Aorta (tissue), 5 donors: ENCODE measurements around the gene DRD2. TPM values are rescaled to one million over a fixed set of nuclear protein-coding genes. Genes with fewer than 3 reads are reported as not detected.

Experiments used
- ATAC-seq: fragments of 200-7000 bp; cut with Tn5 transposase; one replicate; pipeline ENCODE4 v1.9.1; 2022; ENCODE audit warnings: moderate library complexity; ENCODE audit not compliant: low FRiP score
- DNase-seq, 2 donors: peaks; one replicate each; pipeline ENCODE4 v3.0.0-alpha.2; 2020
- H3K27ac ChIP-seq, 2 donors: one replicate each; pipeline ENCODE4 v1.5.1; 2013; ENCODE audit warnings: low read length in 2 of 2, mild to moderate bottlenecking in 2 of 2, moderate library complexity in 2 of 2, control low read depth in 1 of 2, inconsistent platforms in 1 of 2, low read depth in 1 of 2
- H3K27me3 ChIP-seq, 2 donors: one replicate each; pipeline ENCODE4 v1.6.1; 2013; ENCODE audit warnings: control low read depth in 1 of 2, low read length in 1 of 2, mild to moderate bottlenecking in 1 of 2, moderate library complexity in 1 of 2; ENCODE audit not compliant: insufficient read depth in 2 of 2, control insufficient read depth in 1 of 2
- H3K36me3 ChIP-seq, 2 donors: one replicate each; pipeline ENCODE4 v1.6.1; 2013; ENCODE audit warnings: control low read depth in 1 of 2, low read length in 1 of 2, mild to moderate bottlenecking in 1 of 2; ENCODE audit not compliant: insufficient read depth in 2 of 2, control insufficient read depth in 1 of 2
- H3K4me1 ChIP-seq, 2 donors: one replicate each; pipeline ENCODE4 v1.6.1; 2013; ENCODE audit warnings: low read length in 2 of 2, control low read depth in 1 of 2, mild to moderate bottlenecking in 1 of 2, moderate library complexity in 1 of 2; ENCODE audit not compliant: insufficient read depth in 2 of 2, control insufficient read depth in 1 of 2
- H3K4me3 ChIP-seq, 2 donors: one replicate each; pipeline ENCODE4 v1.5.1; 2013; ENCODE audit warnings: low read length in 2 of 2, control low read depth in 1 of 2, mild to moderate bottlenecking in 1 of 2
- H3K9me3 ChIP-seq: one replicate; pipeline ENCODE4 v1.6.1; 2013; ENCODE audit warnings: mild to moderate bottlenecking, low read length; ENCODE audit not compliant: control insufficient read depth
- WGBS, 2 donors: extraction: QIAGEN DNeasy Blood & Tissue Kit; methylation state at CpG; one replicate each; pipeline ENCODE4 v1.1.7; 2013; 5-methylcytosine and 5-hydroxymethylcytosine counted together
- intact Hi-C, 2 donors: fragments of 100-400 bp; cut with DNase I; formaldehyde crosslinking; loops; one replicate each; pipeline versions ENCODE4 v1.14.2 to v1.15.0; 2022
- polyA plus RNA-seq, 2 donors: library from polyadenylated mRNA; stranded (reverse); fragments of 200-250 nt; gene quantifications; one replicate each; pipeline ENCODE4 v1.2.3, GENCODE V29; 2013
- total RNA-seq, 2 donors: library from RNA; stranded (reverse); fragmentation: NEBNext Ultra II Directional; extraction: Animal tissue kit (Norgen Biotek cat#: 25700); gene quantifications; one replicate each; pipeline ENCODE4 v1.2.1, GENCODE V29; 2021
- donor health status: healthy with polysubstance abuse.
- donor health status: Bipolar disorder and iron deficiency.
- donor health status: DM: no; HTN: no; CAD: no.
- donor health status: DM: no; HTN: no; CAD: no.
- donor health status: DM: yes; HTN: yes; CAD: no.

The DRD2 gene
- total and polyA plus RNA-seq, 4 donors = 0.48 to 1.3 (median 0.60) TPM

- Histone ChIP-seq H3K9me3 (no peaks in the 10 kb centered on the region), H3K27ac (no peak overlapping the region), H3K4me3 (no peak overlapping the region), H3K4me1 (no peaks in the 10 kb centered on the region), H3K27me3 (no peaks in the 10 kb centered on the region), H3K36me3 (no peaks in the 10 kb centered on the region)
- WGBS, 2 donors = 61 to 70% methylated on average over 3 of the region's 3 CpGs
- ATAC-seq (no peak), DNase-seq (no peak)
- intact Hi-C loops = no loop called here
Measured at GRCh38 chr11:113384551-113384950, 90.6 kb downstream of the DRD2 start.

- DNase-seq (no peak), ATAC-seq (no peak)
- H3K27ac ChIP-seq = no peak overlapping the region
- H3K27me3 ChIP-seq = no peaks in the 10 kb centered on the region
- intact Hi-C loops = no loop called here
- H3K4me1 ChIP-seq = no peaks in the 10 kb centered on the region
- no peaks in the 10 kb centered on the region for H3K36me3 ChIP-seq
- H3K9me3 ChIP-seq = no peaks in the 10 kb centered on the region
- H3K4me3 ChIP-seq = no peak overlapping the region
Measured at GRCh38 chr11:113382121-113382520, 93.1 kb downstream of the DRD2 start.

GRCh38 chr11:113378692-113379091 lies 96.5 kb downstream of the DRD2 start:
- Histone ChIP-seq H3K27me3 (no peaks in the 10 kb centered on the region), H3K27ac (no peak overlapping the region), H3K4me3 (no peak overlapping the region), H3K36me3 (no peaks in the 10 kb centered on the region), H3K4me1 (no peaks in the 10 kb centered on the region), H3K9me3 (no peaks in the 10 kb centered on the region)
- WGBS, 2 donors = 63 to 70% methylated on average over 1 of the region's 1 CpG
- ATAC-seq (no peak), DNase-seq (no peak)
- intact Hi-C loops = loop anchor here in 1 of 2 donors (10.0 kb wide), 1 partner anchor 156 kb away; no protein-coding TSS in a partner anchor

- Histone ChIP-seq H3K36me3 (no peaks in the 10 kb centered on the region), H3K4me1 (no peaks in the 10 kb centered on the region), H3K4me3 (no peak overlapping the region), H3K27ac (no peak overlapping the region), H3K27me3 (no peaks in the 10 kb centered on the region), H3K9me3 (no peaks in the 10 kb centered on the region)
- DNase-seq = no peak
- intact Hi-C loops = loop anchor here in 1 of 2 donors (10.0 kb wide), 1 partner anchor 157 kb away; no protein-coding TSS in a partner anchor
- 51 to 52% methylated on average over 7 of the region's 7 CpGs for WGBS, 2 donors
- no peak for ATAC-seq
Measured at GRCh38 chr11:113377681-113378412, 97.4 kb downstream of the DRD2 start.

- no peaks in the 10 kb centered on the region for H3K36me3 ChIP-seq
- H3K27me3 ChIP-seq = no peaks in the 10 kb centered on the region
- no peak overlapping the region for H3K4me3 ChIP-seq
- ATAC-seq (no peak), DNase-seq (no peak)
- intact Hi-C loops = loop anchor here in 1 of 2 donors (10.0 kb wide), 1 partner anchor 159 kb away; no protein-coding TSS in a partner anchor
- WGBS, 2 donors = 10 to 12% methylated on average over 3 of the region's 3 CpGs
- no peaks in the 10 kb centered on the region for H3K4me1 ChIP-seq
- H3K27ac ChIP-seq = no peak overlapping the region
- no peaks in the 10 kb centered on the region for H3K9me3 ChIP-seq
Measured at GRCh38 chr11:113376156-113376555, 99.0 kb downstream of the DRD2 start.

GRCh38 chr11:113375402-113375801 lies 99.8 kb downstream of the DRD2 start:
- Histone ChIP-seq H3K27ac (no peak overlapping the region), H3K9me3 (no peaks in the 10 kb centered on the region), H3K4me3 (no peak overlapping the region), H3K27me3 (no peaks in the 10 kb centered on the region), H3K4me1 (no peaks in the 10 kb centered on the region), H3K36me3 (no peaks in the 10 kb centered on the region)
- no peak for DNase-seq
- intact Hi-C loops = loop anchor here in 1 of 2 donors (10.0 kb wide), 1 partner anchor 159 kb away; no protein-coding TSS in a partner anchor
- WGBS, 2 donors = 92 to 93% methylated on average over 5 of the region's 5 CpGs
- ATAC-seq = no peak

- WGBS, 2 donors = 87 to 90% methylated on average over 10 of the region's 10 CpGs
- H3K27me3 ChIP-seq = no peaks in the 10 kb centered on the region
- H3K36me3 ChIP-seq = no peaks in the 10 kb centered on the region
- intact Hi-C loops = loop anchor here in 1 of 2 donors (10.0 kb wide), 1 partner anchor 161 kb away; no protein-coding TSS in a partner anchor
- DNase-seq = no peak
- H3K27ac ChIP-seq = no peak overlapping the region
- H3K4me1 ChIP-seq = no peaks in the 10 kb centered on the region
- no peak overlapping the region for H3K4me3 ChIP-seq
- H3K9me3 ChIP-seq = no peaks in the 10 kb centered on the region
- no peak for ATAC-seq
Measured at GRCh38 chr11:113373981-113374560, 101.1 kb downstream of the DRD2 start.

GRCh38 chr11:113373306-113373705 lies 101.9 kb downstream of the DRD2 start:
- Histone ChIP-seq H3K27me3 (no peaks in the 10 kb centered on the region), H3K4me3 (no peak overlapping the region), H3K9me3 (no peaks in the 10 kb centered on the region), H3K27ac (no peak overlapping the region), H3K36me3 (no peaks in the 10 kb centered on the region), H3K4me1 (no peaks in the 10 kb centered on the region)
- no peak for ATAC-seq
- WGBS, 2 donors = 33 to 43% methylated on average over 3 of the region's 3 CpGs
- DNase-seq = no peak
- intact Hi-C loops = loop anchor here in 1 of 2 donors (10.0 kb wide), 1 partner anchor 161 kb away; no protein-coding TSS in a partner anchor

GRCh38 chr11:113372309-113372708 lies 102.9 kb downstream of the DRD2 start:
- no peaks in the 10 kb centered on the region for H3K9me3 ChIP-seq
- H3K4me1 ChIP-seq = no peaks in the 10 kb centered on the region
- no peaks in the 10 kb centered on the region for H3K27me3 ChIP-seq
- 69 to 70% methylated on average over 4 of the region's 4 CpGs for WGBS, 2 donors
- ATAC-seq (no peak), DNase-seq (no peak)
- H3K36me3 ChIP-seq = no peaks in the 10 kb centered on the region
- intact Hi-C loops = loop anchor here in 1 of 2 donors (10.0 kb wide), 1 partner anchor 162 kb away; no protein-coding TSS in a partner anchor
- H3K4me3 ChIP-seq = no peak overlapping the region
- no peak overlapping the region for H3K27ac ChIP-seq
